ENCODE measurements around the gene PNMT.

DNA sequence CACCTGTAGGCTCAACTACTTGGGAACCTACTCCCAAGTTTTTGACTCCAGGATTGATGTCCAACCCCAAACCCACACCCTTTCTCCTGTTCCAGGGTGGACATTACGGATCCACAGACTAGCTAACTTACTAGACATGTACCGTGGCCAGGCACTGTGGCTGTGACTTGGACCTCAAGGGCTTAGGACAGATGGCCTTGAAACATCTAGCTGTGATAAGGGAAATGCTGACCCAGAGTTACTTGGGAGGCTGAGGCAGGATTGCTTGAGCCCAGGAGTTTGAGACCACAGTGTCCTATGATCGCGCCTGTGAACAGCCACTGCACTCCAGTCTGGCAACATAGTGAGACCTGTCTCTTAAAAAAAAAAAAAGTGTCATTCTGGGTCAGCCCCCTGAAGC, 27.2 kb upstream of the PNMT start:
- no peak for TF ChIP-seq CTCF (conservative IDR thresholded peaks at IDR 0.05)
- TF ChIP-seq ZFX (IDR thresholded peaks at IDR 0.05): no peak
